HepG2 (cell line): ENCODE data around the gene MRO. TPM values are rescaled to one million over a fixed set of nuclear protein-coding genes. Genes with fewer than 3 reads are reported as not detected.
A peak's percentile ranks its signal among the peaks of the same experiment; 100 is the strongest.

Source experiments
- ELF1 ChIP-seq: sonication (generic); formaldehyde crosslinking; IDR thresholded peaks from 2 replicates; pipeline ENCODE4 v1.4.0; 2020; ENCODE audit warnings: missing genetic modification reagents
- ELF3 ChIP-seq: IDR thresholded peaks from 2 replicates; pipeline ENCODE4 v1.6.1; 2016; ENCODE audit warnings: missing genetic modification reagents, missing compliant biosample characterization
- EP300 ChIP-seq, 3 experiments: sonication (generic) in 1 of 3; formaldehyde crosslinking in 1 of 3; IDR thresholded peaks; 2 replicates each; pipeline versions ENCODE4 v1.5.1 to v1.6.1; 2011 to 2020; ENCODE audit warnings: low read depth in 2 of 3, low read length in 2 of 3, borderline replicate concordance in 1 of 3, improper control_type of control experiment in 1 of 3, mild to moderate bottlenecking in 1 of 3, missing genetic modification reagents in 1 of 3, moderate library complexity in 1 of 3
- ETV5 ChIP-seq: IDR thresholded peaks from 2 replicates; pipeline ENCODE4 v1.6.1; 2018; ENCODE audit warnings: missing biosample characterization, missing genetic modification reagents, inconsistent platforms, borderline replicate concordance
- FUBP1 ChIP-seq: sonication (generic); formaldehyde crosslinking; IDR thresholded peaks from 2 replicates; pipeline ENCODE4 v1.5.1; 2020; ENCODE audit warnings: missing genetic modification reagents, mild to moderate bottlenecking, borderline replicate concordance
- GATAD1 ChIP-seq: IDR thresholded peaks from 2 replicates; pipeline ENCODE4 v1.6.1; 2016; ENCODE audit warnings: missing genetic modification reagents, missing compliant biosample characterization
- HNF4A ChIP-seq: sonication (generic); formaldehyde crosslinking; IDR thresholded peaks from 2 replicates; pipeline ENCODE4 v1.4.0; 2020; ENCODE audit warnings: missing genetic modification reagents
- IRX3 ChIP-seq: sonication (generic); formaldehyde crosslinking; IDR thresholded peaks from 2 replicates; pipeline ENCODE4 v1.8.1; 2023; ENCODE audit warnings: mild to moderate bottlenecking, low read depth, missing genetic modification reagents, borderline replicate concordance
- MXD3 ChIP-seq: IDR thresholded peaks from 2 replicates; pipeline ENCODE4 v1.6.1; 2016; ENCODE audit warnings: mild to moderate bottlenecking, missing biosample characterization, missing genetic modification reagents
- MYNN ChIP-seq: sonication (generic); formaldehyde crosslinking; IDR thresholded peaks from 2 replicates; pipeline ENCODE4 v1.4.0; 2020; ENCODE audit warnings: mild to moderate bottlenecking, low read depth, missing genetic modification reagents
- SETDB1 ChIP-seq: sonication (generic); formaldehyde crosslinking; IDR thresholded peaks from 2 replicates; pipeline ENCODE4 v1.5.1; 2020; ENCODE audit warnings: missing genetic modification reagents, mild to moderate bottlenecking, borderline replicate concordance
- SIX4 ChIP-seq: sonication (generic); formaldehyde crosslinking; IDR thresholded peaks from 2 replicates; pipeline ENCODE4 v1.4.0; 2020; ENCODE audit warnings: missing genetic modification reagents
- SP5 ChIP-seq: IDR thresholded peaks from 2 replicates; pipeline ENCODE4 v1.6.1; 2016; ENCODE audit warnings: low read depth, borderline replicate concordance
- TAF15 ChIP-seq: fragments of 200-400 bp; formaldehyde crosslinking; IDR thresholded peaks from one replicate; pipeline ENCODE4 v1.6.1; 2018; ENCODE audit warnings: mild to moderate bottlenecking, low read depth, low read length; ENCODE audit not compliant: poor library complexity, severe bottlenecking
- TSC22D2 ChIP-seq: sonication (generic); formaldehyde crosslinking; IDR thresholded peaks from 2 replicates; pipeline ENCODE4 v1.5.1; 2020; ENCODE audit warnings: missing genetic modification reagents, mild to moderate bottlenecking, borderline replicate concordance
- ZKSCAN5 ChIP-seq: sonication (generic); formaldehyde crosslinking; IDR thresholded peaks from 2 replicates; pipeline ENCODE4 v1.5.1; 2020; ENCODE audit warnings: mild to moderate bottlenecking, missing genetic modification reagents
- ZNF260 ChIP-seq: sonication (generic); formaldehyde crosslinking; IDR thresholded peaks from 2 replicates; pipeline ENCODE4 v1.4.0; 2020; ENCODE audit warnings: missing genetic modification reagents, low read depth, mild to moderate bottlenecking, borderline replicate concordance
- ZNF33B ChIP-seq: sonication (generic); formaldehyde crosslinking; IDR thresholded peaks from 2 replicates; pipeline ENCODE4 v1.5.1; 2020; ENCODE audit warnings: mild to moderate bottlenecking, missing genetic modification reagents
- ZNF780A ChIP-seq: sonication (generic); formaldehyde crosslinking; IDR thresholded peaks from 2 replicates; pipeline ENCODE4 v1.8.0; 2022; ENCODE audit warnings: mild to moderate bottlenecking, missing genetic modification reagents, moderate library complexity
- ZNF879 ChIP-seq: sonication (generic); formaldehyde crosslinking; IDR thresholded peaks from 2 replicates; pipeline ENCODE4 v1.8.1; 2023; ENCODE audit warnings: missing genetic modification reagents
- polyA plus RNA-seq, 8 experiments: library from polyadenylated mRNA; depleted of rRNA in 3 of 8; stranded (reverse) in 7 of 8; unstranded in 1 of 8; fragments of >200 nt; fragmentation: Illumina TruSeq in 4 of 8; extraction: Trizol in 4 of 8; gene quantifications; 2 replicates each; pipeline versions ENCODE4 v1.2.1 to v1.2.3, GENCODE V29; 2011 to 2016; ENCODE audit warnings: low read depth in 4 of 8, missing spikeins in 1 of 8, mixed read lengths in 1 of 8; ENCODE audit not compliant: insufficient read depth in 1 of 8
- total RNA-seq, 5 experiments: library from RNA; depleted of rRNA; stranded (reverse); fragments of >200 nt; fragmentation: Illumina TruSeq; extraction: Trizol; gene quantifications; 2 replicates each; pipeline ENCODE4 v1.2.3, GENCODE V29; 2016; ENCODE audit warnings: low read depth in 1 of 5
- TF ChIP-seq, protein P1 (sequence below): IDR thresholded peaks from 2 replicates; pipeline ENCODE4 v1.4.0; 2020; ENCODE audit warnings: mild to moderate bottlenecking, missing genetic modification reagents
- TF ChIP-seq, protein P2 (sequence below): sonication (generic); formaldehyde crosslinking; IDR thresholded peaks from 2 replicates; pipeline ENCODE4 v1.8.1; 2023; ENCODE audit warnings: mild to moderate bottlenecking, moderate library complexity, missing genetic modification reagents

Gene MRO
- total and polyA plus RNA-seq, 2 of the 13 experiments (the other 11 are each of a cell fraction or from before 2014, with no cell fraction given), result not detected

GRCh38 chr18:50819728-50820378 lies at the start of gene MRO (continued):
- TF ChIP-seq ELF1 (CRISPR knock-in tag) (no peak), ZNF780A (no peak), SP5 (no peak), ZNF879 (CRISPR knock-in tag) (no peak), ZKSCAN5 (no peak), HNF4A (CRISPR knock-in tag) (0 out of 2 replicates have a peak, but pooled peaks have one; percentile 39), FUBP1 (no peak), ZNF33B (CRISPR knock-in tag) (no peak), GATAD1 (CRISPR knock-in tag) (0 out of 2 replicates have a peak, but pooled peaks have one; percentile 44), SETDB1 (CRISPR knock-in tag) (no peak), ETV5 (CRISPR knock-in tag) (no peak; the same call in 1 of the 2 replicates), ZNF260 (no peak), EP300 (IDR thresholded peaks at IDR 0.05; ENCODE audit: low read depth in 2 of 2, low read length in 2 of 2) (no peak), EP300 (CRISPR knock-in tag; IDR thresholded peaks at IDR 0.05; ENCODE audit: borderline replicate concordance) (no peak), MYNN (CRISPR knock-in tag) (no peak), TSC22D2 (CRISPR knock-in tag) (peak; percentile 27; the same call in 1 of the 2 replicates), SIX4 (no peak), TAF15 (no peak), ELF3 (peak; percentile 41; the same call in 1 of the 2 replicates), IRX3 (CRISPR knock-in tag) (no peak), MXD3 (CRISPR knock-in tag) (0 out of 2 replicates have a peak, but pooled peaks have one; percentile 30)
- TF ChIP-seq, protein P1, sequence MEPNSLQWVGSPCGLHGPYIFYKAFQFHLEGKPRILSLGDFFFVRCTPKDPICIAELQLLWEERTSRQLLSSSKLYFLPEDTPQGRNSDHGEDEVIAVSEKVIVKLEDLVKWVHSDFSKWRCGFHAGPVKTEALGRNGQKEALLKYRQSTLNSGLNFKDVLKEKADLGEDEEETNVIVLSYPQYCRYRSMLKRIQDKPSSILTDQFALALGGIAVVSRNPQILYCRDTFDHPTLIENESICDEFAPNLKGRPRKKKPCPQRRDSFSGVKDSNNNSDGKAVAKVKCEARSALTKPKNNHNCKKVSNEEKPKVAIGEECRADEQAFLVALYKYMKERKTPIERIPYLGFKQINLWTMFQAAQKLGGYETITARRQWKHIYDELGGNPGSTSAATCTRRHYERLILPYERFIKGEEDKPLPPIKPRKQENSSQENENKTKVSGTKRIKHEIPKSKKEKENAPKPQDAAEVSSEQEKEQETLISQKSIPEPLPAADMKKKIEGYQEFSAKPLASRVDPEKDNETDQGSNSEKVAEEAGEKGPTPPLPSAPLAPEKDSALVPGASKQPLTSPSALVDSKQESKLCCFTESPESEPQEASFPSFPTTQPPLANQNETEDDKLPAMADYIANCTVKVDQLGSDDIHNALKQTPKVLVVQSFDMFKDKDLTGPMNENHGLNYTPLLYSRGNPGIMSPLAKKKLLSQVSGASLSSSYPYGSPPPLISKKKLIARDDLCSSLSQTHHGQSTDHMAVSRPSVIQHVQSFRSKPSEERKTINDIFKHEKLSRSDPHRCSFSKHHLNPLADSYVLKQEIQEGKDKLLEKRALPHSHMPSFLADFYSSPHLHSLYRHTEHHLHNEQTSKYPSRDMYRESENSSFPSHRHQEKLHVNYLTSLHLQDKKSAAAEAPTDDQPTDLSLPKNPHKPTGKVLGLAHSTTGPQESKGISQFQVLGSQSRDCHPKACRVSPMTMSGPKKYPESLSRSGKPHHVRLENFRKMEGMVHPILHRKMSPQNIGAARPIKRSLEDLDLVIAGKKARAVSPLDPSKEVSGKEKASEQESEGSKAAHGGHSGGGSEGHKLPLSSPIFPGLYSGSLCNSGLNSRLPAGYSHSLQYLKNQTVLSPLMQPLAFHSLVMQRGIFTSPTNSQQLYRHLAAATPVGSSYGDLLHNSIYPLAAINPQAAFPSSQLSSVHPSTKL, result peak; percentile 56
- TF ChIP-seq, protein P2, sequence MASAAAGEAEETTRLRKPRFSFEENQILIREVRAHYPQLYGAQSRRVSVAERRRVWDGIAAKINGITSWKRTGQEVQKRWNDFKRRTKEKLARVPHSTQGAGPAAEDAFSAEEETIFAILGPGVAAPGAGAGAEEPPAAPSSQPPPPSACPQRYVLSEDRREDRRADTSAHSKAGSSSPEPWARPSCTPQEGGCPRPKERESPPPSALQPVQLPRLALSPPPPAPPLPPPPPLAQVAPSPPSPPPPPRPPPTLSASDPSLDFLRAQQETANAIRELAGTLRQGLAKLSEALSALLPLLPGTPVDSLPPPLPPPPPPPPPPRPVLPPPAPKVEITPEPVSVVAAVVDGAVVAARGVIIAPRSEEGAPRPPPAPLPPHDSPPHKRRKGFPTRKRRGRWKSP (CRISPR knock-in tag), result 0 out of 2 replicates have a peak, but pooled peaks have one; percentile 47
